NCI-H2171 (cell line): Measurements from ENCODE around the gene HLA-DQA1.
"Not testable (repeated sequence)": the region's sequence is repeated elsewhere in the genome, so short reads cannot be mapped to it uniquely, and the experiment has no call there.

Experiments
- DNase-seq: peaks from one replicate; lab custom pipeline; 2025; lab: John Stamatoyannopoulos, UW

The HLA-DQA1 gene

DNA sequence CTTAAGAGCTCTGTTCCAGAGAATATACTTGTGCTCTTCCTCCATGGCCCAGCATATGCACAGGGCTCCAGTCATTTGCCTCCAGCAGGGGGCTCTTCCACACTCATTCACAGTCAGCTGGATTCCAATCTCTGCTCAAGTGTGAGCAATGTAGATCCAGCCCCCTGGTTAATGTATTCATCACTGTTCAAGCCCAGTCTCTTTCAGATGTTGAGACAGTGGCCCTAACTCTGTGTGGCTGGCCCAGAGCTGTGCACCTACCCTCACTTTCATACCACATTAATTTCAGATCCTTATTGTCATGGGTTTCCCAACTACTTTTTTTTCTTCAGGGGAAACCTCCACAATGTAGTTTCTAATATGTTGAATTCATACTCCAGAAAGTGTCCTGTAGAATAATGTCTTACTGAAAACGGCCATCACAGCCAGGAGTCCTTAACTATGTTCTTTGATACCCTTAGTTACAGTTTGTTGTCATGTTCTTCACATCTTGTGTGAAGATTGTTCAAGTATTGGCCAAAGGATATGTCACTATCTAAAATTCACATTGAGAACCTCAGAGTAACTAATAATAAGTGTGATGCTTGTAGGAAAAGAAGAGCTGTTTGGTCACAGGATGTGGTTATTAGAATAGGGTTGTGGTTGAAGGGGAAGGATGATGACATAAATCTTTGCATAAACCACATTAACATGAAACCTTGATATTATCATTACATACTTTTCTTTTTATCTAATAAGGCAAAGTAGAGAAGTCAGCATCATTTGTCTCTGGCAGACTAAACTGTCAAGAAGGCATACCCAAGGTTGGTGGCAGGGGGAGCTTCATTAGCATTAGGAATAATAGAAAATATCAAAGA is 14.4 kb upstream of the HLA-DQA1 start:
- no peak for DNase-seq

- no peak for DNase-seq
Observed at GRCh38 chr6:32623693-32624092, 13.5 kb upstream of the HLA-DQA1 start.

DNA sequence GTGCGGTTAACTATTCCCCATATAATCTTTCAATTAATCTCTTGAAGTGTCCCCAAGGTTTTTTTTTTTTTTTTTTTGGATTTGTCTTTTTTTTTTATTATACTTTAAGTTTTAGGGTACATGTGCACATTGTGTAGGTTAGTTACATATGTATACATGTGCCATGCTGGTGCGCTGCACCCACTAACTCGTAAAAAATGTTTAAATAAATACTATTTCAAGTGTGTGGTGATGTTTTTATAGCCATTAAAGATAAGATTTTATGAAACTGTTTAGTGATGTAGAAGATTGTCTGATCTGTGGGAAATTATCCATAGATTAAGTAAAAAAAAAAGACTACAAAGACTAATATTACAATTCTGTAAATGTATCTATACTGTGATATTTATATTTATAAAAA is 12.6 kb upstream of the HLA-DQA1 start:
- DNase-seq = no peak

GRCh38 chr6:32625137-32625536 is 12.1 kb upstream of the HLA-DQA1 start:
- DNase-seq = no peak

DNA sequence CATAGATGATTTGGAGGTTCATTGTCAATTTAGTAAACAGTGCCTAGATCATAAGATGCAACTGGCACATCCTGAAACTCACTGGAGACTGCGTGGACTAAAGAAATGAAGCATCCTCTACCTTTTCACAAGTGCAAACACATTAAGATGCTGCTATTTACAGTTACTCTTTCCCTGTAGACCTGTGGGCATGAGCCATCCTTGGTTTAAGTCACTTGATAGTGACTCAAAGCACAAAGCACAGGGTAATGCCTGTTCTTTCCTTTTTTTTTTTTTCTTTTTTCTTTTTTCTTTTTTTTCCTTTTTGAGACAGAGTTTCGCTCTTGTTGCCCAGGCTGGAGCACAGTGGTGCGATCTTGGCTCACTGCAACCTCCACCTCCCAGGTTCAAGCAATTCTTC is 10.0 kb upstream of the HLA-DQA1 start:
- no peak for DNase-seq

DNA sequence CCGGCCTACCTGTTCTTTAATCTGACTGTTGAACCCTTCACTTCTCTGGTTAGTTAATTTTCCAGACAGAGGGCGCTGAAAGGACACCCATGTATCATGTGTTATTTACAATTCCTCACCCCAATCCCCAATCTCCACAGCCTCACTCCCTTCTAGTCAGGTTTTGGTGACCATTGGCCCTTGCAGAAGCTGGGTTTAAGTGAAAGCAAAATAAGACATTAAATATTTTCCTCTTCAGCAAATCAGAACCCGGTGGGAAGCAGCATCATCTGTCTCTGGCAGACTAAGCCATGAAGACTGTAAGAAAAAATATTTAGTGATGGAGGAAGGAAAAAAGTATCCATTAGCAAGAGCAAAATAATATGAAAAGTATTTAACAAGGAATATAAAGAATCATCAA is 9.4 kb upstream of the HLA-DQA1 start:
- DNase-seq = no peak

DNA sequence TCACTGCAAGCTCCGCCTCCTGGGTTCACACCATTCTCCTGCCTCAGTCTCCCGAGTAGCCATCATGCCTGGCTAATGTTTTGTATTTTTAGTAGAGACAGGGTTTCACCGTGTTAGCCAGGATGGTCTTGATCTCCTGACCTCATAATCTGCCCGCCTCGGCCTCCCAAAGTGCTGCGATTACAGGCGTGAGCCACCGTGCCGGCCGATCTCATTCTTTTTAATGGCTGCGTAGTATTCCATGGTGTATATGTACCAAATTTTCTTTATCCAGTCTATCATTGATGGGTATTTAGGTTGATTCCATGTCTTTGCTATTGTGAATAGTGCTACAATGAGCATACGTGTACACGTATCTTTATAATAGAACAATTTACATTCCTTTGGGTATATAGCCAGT is 7.4 kb upstream of the HLA-DQA1 start:
- not testable (repeated sequence) for DNase-seq

GRCh38 chr6:32635526-32636123 is 1.6 kb upstream of the HLA-DQA1 start:
- DNase-seq = no peak

- no peak for DNase-seq
Observed at GRCh38 chr6:32637883-32638282, 677 bp downstream of the HLA-DQA1 start.

DNA sequence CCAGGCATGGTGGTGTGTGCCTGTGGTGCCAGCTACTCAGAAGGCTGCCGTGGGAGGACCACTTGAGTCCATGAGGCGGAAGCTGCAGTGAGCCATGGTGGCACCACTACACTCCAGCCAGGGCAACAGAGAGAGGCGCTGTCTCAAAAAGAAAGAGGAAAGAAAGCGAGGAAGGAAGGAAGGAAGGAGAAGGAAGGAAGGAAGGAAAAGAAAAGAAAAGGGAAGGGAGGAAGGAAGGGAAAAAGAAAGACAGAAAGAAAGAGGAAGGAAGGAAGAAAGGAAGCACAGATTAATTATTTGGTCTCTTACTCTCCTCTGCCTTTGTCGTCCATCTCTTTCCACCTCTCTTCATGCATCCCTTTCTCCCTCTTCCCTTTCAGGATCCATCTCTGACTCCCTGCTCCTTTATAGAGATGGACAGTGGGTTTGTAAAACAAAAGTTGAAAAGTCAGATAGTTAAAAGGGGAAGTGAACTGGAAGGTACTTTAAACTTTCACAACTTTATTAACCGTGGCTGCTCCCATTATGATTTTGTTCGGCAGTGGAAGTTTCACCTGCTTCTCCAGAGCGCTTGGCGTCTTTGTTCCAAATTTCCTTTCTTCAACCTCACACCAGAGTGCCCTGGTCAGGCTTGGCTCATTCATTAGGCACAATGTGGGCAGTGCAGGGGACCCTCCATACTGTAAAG is 1.5 kb downstream of the HLA-DQA1 start:
- DNase-seq = no peak

- DNase-seq = no peak
Observed at GRCh38 chr6:32639440-32640394, 2.5 kb downstream of the HLA-DQA1 start.

DNA sequence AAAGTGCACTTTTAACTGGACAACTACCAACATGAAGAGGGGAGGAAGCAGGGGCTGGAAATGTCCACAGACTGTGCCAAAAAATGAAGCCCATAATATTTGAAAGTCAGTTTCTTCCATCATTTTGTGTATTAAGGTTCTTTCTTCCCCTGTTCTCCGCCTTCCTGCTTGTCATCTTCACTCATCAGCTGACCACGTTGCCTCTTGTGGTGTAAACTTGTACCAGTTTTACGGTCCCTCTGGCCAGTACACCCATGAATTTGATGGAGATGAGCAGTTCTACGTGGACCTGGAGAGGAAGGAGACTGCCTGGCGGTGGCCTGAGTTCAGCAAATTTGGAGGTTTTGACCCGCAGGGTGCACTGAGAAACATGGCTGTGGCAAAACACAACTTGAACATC is 3.9 kb downstream of the HLA-DQA1 start:
- no peak for DNase-seq

DNA sequence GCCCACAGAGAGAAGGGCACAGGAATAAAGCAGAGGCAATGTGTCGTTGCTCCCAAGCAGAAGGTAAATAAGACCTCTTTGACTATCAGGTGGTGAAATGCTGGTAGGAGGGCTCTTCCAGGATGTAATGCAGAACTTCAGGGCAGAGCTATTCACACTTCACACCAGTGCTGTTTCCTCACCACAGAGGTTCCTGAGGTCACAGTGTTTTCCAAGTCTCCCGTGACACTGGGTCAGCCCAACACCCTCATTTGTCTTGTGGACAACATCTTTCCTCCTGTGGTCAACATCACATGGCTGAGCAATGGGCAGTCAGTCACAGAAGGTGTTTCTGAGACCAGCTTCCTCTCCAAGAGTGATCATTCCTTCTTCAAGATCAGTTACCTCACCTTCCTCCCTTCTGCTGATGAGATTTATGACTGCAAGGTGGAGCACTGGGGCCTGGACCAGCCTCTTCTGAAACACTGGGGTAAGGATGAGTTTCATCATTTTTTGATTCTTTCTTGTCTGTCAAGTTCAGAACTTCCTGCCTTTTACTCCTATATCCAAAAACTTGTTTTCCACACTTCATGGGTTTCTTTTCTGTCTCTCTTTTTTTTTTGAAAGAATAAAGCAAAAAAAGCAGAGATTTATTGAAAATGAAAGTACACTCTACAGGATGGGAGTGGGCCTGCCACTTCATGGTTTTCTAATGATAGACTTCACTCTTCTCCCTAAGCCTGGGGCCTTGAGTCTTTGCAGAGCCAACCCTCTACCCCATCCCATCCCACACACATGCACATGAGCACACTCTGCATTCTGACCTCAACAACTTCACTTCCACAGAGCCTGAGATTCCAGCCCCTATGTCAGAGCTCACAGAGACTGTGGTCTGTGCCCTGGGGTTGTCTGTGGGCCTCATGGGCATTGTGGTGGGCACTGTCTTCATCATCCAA is 4.8 kb downstream of the HLA-DQA1 start:
- DNase-seq = not testable (repeated sequence)

DNA sequence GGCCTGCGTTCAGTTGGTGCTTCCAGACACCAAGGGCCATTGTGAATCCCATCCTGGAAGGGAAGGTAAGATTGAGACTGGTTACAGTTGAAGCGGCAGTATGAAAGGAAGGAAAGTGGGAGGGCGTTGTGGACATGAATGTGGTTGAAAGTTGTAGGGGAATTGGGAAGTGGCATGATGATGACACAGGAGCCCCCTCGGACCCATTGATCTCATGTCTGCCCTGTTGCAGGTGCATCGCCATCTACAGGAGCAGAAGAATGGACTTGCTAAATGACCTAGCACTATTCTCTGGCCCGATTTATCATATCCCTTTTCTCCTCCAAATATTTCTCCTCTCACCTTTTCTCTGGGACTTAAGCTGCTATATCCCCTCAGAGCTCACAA is 5.5 kb downstream of the HLA-DQA1 start:
- no peak for DNase-seq

GRCh38 chr6:32643904-32644303 is 6.7 kb downstream of the HLA-DQA1 start:
- DNase-seq = no peak

DNA sequence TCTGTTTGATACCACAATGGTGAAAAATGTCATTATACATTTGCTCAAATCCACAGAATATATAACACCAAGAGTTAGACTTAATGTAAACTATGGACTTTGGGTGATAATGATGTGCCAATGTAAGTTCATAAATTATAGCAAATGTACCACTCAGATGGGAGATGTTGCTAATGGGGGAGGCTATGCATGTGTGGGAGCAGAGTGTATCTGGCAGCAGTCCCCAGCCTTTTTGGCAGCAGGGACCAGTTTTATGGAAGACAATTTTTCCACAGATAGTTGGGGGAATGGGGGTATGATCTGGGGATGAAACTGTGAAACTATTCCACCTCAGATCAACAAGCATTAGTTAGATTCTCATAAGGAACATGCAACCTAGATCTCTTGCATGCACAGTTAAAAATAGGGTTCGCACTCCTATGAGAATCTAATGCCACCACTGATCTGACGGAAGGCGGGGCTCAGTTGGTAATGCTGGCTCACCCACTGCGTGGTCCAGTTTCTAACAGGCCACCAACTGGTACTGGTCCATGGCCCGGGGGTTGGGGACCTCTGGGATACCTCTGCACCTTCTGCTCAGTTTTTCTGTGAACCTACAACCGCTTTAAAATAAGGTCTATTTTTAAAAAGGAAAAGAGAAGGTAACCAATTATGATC is 8.0 kb downstream of the HLA-DQA1 start:
- no peak for DNase-seq

DNA sequence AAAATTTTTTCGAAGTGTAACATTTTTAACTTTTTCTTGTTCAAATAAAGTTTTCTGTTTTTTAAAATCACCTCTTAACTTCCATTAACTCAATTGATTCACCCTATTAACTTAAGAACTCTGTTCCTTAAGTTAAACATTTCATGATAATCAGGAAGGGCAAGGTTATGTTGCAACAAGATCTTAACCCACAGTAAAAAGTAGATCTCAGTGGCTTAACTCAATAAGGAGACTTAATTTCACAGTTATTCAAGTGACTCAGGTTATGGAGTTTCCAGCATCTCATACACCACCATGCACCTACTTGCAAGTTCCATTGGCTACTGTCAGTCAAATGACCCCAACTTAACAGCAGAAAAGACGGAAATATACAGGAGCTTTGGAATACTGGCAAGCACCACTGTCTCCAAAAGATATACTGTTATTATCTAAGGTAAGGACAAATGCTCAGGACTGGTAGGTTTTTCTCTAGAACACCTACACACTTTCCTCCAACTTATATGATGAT is 18.1 kb downstream of the HLA-DQA1 start:
- no peak for DNase-seq

- not testable (repeated sequence) for DNase-seq
Observed at GRCh38 chr6:32657329-32657728, 20.1 kb downstream of the HLA-DQA1 start.

GRCh38 chr6:32657819-32658218 is 20.6 kb downstream of the HLA-DQA1 start:
- DNase-seq = not testable (repeated sequence)

DNA sequence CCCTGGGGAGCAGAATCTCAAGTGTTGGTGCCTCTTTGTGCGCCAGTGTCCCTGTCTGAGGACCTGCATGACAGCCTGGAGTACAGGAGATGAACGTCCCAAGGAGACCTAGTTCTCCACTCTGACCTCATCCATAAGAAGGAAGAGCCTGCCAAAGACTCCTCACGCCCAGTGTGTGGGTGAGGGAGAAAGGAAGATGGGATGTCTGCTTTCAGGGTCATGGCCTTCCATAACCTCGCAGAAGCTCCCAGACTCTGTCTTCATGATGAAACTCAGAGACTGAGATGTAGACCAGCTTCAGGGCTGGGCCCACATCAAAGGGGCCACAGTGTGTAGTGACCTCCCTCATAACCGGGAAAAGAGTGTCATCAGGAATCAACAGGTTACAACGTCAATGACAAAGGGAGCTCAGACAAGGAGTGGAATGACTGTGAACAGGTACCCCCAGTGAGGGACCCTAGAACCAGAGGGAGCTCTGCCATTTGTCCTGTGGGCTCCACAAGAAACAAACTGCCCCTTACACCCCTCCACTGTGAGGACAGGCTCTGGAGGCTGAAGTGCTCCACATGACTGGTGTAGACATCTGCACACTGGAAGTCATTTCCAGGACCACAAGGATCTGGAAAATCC is 21.2 kb downstream of the HLA-DQA1 start:
- no peak for DNase-seq
